ENCODE measurements around the gene HOXA5.

HOXA5 gene

DNA sequence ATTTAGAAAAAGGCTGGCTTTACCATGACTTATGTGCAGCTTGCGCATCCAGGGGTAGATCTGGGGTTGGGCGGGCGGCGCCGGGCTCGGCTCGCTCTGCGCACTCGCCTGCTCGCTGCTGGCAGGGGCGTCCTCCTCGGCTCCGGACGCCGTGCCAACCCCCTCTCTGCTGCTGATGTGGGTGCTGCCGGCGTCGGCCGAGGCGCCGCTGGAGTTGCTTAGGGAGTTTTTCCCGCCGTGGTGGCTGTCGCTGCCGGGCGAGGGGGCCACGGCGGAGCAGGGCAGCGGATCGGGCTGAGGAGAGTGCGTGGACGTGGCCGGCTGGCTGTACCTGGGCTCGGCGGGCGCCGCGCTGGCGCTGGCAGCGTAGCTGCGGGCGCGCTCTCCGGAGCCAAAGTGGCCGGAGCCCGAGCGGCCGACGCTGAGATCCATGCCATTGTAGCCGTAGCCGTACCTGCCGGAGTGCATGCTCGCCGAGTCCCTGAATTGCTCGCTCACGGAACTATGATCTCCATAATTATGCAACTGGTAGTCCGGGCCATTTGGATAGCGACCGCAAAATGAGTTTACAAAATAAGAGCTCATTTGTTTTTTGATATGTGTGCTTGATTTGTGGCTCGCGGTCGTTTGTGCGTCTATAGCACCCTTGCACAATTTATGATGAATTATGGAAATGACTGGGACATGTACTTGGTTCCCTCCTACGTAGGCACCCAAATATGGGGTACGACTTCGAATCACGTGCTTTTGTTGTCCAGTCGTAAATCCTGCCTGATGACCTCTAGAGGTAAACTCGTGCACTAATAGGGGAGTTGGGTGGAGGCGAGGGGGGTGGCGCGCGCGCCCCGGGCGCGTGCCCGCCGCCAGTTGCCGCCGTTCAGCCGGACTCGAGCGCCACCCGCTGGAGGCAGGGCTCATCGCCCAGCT lies at the start of gene HOXA5:
Gene HOXA5, minus strand, starts transcription at position 659 of the 927 bp plus-strand sequence. Its CDS starts 74 bp downstream, at position 585.
- DNase-seq (ENCODE audit: low read depth in 2 of 2) = no peak

DNA sequence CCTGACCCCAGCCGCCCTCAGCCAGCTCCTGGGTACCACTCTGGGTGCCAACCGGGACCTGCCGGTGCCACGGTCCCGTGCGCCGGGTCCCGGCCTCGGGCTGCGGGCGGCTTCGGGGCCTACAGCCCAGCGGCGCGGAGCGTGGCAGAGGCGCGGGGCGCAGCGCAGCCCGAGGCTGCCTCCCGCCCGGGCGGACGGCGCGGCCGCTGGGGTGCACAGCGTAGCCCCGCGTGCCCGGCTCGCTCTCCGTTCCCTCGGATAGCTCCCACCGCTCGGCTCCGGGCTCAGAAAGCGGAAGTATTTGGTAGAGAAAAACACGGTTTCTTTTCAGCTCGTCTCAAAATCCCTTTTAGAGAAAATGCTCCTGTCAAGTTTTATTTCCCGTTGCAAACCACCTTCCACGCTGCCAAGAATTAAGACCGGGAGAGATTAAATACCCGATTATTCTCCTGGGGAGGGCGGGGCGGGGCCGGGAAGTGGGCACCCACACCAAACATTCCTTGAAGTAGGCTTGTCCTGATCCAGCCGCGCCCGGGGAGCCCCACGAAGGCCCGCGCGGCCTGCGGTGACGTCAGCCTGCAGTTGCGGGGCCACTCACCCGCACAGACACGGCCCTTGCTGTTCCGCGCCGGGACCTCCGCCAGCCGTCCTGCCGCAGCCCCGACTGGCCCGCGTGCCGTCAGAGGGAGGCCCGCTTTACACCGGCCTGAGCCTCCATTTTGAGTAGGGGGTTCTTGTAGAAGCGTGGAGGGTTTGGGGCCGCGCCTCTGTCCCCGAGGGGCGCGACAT lies 49.3 kb upstream of the HOXA5 start:
- DNase-seq (ENCODE audit: low read depth in 2 of 2) = no peak

DNA sequence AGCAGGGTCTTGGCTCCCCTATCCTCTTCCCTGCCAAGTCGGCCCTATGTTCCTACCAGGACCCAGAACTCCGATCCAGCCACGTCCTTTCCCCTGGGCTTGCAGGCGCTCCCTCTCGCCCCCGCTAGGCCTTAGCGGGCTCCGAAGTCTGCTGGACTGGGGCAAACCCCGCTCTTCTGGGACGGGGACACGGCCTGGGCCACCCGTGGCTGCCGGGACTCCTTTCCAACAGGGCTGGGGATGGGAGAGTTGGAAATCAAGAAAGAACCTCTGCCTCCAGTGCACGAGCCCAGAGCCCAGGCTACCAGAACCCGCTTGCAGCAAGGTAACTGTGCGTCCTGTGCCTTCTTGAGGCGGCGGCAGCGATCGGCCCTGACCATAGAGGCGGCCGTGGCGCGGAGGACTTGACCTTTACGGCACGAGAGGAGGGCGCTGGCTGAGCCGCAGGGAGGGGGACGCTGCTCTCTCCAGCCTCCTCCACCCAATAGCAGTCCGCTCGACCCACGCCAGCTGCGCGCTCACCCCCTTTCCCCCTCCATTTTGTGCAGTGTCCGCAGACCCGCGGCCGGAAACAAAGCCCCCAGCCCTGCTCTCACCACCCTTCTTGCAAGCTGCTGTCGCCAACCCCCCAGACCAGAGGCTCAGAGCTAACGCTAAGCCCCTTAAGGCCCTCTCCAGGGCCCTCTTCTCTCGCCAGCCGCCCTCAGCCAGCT lies 48.5 kb upstream of the HOXA5 start:
- DNase-seq (ENCODE audit: low read depth in 2 of 2) = no peak

DNA sequence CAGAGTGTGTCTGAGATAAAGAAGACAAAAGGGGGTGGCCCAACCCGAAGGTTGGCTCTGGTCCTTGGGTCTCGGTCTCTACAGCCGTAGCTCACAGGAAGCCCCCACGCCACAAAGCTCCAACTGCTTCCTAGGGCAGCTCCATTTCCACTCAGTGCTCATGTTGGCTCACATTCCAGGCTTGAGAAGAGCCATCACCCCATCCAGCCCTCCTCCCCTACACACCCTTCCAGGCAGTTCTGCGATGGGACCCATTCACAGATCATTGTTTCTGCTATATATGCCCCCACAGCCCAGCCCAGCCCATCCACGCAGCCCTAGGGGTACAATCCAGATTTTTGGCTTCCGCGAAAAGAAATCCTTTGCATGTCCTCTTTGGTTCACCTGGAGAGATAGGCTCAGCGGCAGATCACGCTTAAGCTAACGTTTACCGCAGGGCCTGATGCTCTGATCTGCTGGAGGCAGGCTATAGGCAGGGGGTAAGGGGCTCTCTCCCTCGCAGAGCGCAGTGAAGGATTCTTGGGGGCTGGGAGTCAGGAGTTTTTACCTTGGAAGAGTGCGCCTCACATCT lies 47.8 kb upstream of the HOXA5 start:
- DNase-seq (ENCODE audit: low read depth in 2 of 2) = no peak

DNA sequence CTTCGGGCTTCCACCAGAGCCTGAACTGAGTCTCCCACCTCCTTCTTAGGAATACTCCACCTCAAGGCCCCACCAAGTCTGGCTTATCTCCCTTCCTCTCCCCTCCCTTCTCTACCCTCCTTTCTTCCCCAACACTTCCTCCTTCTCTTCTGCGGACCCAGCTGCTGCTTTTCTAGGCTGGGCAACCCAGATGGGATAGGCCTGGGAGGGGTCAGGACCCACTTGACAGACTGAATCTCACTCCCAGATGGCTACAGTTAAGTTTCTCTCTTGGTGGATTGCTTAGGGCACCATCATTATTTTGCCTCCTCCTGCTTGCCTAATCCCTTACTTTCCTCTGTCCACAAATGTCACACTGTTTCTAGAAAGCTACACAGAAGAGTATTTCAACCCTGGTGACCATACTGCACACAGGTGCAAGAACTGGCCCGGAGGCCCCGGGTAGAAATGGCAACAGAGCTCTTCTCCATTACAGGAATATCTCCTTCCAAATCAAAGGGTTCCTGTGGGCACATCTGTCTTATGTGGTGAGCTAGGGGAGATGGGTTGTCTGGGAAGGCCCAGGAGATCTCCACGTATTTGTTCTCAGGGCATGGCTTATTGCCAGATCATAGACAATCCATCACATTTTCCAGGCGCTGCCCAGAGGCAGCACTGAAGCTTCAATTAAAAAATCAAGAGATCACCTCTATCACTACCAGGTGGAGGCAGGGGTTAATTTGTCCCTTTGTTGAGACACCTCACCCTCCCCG lies 46.7 kb upstream of the HOXA5 start:
- no peak for DNase-seq (ENCODE audit: low read depth in 2 of 2)

DNA sequence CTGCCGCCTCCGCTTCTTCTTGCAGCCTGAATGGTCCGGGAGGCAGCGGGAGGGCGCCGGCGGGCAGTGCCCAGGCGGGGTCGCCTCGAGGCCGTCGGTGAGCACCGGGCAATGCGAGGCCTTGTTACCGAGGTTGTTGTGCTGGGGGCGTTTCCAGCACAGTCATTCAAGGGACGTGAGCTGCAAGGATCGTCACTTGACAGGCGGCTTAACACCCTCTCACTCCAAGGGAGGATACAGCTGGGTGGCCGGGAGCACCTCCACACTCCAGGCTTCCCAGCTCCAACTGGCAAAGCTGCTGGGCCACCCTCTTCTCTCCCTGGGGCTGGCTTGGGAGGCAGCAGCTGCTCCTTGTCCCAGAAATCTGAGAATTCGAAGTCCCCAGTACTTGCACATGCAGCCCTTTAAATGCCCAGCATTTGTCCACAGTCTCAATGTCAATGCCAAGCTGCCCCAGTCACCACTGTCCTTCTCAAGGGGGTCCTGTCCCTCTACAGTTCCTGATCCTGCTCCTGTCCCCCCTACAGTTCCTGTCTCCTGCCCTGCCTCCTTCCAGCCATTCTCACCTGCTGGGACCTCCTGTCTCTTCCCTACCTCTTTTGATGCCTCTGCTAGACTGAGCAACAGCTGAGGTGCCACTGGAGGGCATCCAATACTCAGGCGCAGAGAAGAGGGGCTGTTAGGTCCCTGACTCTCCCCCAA lies 46.0 kb upstream of the HOXA5 start:
- DNase-seq (ENCODE audit: low read depth in 2 of 2) = no peak

DNA sequence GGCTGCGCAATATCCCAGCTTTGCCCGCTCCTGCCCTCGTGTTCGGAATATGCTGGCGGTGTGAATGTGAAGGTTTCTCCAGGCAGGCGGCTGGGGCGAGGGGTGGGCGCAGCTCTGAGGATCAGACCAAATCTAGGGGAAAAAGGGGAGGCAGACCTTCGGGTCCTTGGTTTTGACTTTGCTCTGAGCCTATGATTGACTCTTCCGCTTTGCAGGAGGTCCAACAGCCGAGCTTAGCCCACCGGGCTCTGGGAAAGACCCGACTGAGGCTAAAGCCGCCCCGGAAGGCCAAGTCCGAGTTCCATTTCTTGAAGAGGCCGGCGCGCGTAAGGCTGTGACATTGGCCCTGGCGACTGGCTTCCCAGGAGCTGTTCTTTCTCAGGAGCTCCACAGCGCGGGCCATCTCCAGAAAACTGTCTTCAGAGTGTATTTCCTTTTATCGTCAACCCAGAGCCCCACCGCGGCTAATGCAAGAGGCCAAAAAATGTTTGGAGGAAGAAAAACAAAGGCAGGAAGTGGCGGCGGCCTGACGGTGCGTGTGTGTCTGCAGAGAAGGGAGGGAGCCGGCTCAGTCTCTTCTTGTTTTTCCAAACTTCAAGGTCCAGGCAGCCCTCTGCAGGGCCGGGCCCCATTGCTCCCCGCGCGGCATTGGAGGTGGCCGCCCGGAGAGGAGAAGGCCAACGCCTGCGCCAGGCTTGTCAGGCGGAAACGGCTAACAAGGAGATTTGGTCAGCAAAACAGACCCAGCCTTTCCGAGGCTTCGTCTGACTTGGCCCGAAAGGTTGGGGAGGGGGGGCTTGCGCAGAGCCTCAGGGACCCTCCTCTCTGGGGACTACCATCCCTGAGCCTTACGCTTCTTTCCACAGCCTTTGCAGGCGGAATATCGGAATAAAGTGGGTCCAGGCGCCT lies 45.2 kb upstream of the HOXA5 start:
- no peak for DNase-seq (ENCODE audit: low read depth in 2 of 2)

DNA sequence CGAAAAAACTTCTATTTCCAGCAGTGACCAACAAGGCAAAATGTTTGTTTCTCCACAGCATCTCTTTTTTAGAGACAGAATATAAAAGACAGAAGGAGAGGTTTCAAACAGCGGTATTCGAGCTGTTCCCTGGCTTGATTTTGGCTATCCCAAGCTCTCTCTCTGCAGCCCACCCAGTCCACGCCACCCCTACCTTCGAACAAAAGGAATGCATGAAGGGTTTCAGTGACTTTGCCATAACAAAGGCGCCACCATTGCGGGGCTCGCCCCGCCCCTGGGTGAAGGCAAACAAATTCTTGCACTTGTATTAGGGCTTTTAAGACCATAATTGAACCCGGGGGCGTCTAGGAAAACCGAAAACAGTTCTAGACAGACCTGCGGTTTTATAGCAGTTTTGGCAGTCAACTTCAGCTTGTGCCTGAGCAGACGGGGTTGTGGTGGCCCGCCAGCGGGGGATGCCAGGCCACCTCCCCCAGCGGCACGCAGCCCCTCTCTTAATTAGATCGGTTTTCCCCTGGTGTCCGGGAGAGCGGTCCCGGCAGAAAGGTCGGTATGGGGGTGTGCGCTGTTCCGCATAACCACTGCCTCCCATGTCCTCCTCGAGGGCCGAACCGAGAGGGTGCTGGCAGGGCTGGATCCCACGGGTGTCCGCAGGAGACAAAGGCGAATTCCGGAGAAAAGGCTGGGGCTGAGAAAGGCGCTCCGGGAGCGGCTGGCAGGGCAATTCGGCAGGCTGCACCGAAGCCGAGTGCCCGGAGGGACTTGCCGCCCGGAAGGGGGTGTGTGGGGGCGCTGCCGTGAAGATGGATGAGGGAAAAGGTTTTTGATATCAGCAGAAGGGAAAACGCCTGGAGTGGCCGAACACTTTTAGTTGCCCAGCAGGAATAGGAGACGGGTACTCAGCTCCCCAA lies 44.2 kb upstream of the HOXA5 start:
- DNase-seq (ENCODE audit: low read depth in 2 of 2) = no peak

DNA sequence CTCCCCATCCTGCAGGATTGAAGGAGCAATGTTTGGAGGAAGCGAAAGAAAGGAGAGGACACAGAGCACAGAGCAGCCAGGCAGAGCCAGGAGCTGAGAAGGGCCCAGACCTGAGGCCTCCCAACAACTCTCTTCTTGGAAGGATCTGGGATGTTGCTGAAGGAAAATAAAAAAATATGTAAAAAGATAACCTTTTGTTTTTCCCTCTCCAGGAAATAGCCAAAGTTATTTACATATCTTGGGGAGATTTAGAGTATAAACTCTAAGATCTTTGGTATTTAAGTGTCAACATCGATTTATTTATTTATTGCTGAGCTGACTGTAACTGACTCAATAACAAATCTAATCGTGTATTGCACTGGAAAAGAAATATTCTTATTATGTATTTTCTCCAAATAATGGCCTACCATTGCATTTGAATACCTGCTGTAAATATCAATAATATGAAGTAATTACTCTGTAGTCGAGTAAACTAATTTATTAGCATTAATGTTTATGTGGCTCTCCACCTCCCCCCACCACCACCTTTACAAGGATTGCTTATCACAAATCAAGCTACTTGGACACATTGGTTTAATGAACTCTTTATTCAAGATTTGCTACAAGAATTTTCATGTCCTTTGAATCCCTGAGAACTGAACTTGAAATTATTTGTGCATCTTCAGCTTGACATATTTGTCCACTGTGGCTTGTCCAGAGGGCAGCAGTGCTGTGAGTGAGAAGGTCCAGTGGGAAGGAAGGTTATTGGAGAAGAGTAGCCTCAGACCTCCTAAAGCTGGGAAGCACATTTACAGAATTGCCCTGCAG lies 43.4 kb upstream of the HOXA5 start:
- no peak for DNase-seq (ENCODE audit: low read depth in 2 of 2)

DNA sequence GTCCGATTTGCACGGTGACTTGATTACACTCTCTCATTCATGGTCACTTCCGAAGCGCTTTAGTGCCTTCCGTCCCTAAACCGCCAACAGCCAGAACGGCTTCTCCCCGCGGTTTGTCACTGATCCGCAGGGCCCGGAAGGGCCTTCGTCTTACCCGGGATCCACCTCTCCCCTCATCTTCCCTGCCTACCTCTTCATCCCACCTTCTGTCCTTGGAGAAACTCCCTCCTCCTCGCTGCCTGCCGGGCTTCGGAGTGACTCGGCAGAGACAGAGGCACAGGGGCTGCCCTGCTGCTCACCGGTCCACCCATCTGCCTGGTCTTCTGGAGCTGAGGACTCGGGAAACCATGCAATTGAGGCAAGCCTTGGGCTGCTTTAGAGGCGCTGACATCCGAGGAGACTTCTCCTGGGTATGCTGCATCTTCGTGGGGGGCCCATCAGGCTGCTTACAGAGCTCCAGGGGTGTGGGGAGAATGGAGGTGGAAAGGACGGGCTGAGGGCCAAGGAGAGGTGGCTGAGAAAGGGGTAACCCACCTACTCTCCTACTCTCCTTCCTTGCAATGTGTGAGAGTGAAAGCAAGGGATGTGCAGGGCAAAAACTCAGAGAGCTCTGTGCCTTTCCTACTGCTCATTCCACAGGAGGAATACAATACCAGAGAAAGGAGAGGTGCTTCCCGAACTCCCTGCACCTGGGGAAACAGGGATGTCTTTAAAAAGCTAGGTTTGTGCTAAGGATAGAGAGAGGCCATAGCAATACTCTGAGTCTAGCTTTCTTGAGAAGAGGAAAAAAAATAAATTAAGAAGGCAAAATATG lies 42.6 kb upstream of the HOXA5 start:
- no peak for DNase-seq (ENCODE audit: low read depth in 2 of 2)

DNA sequence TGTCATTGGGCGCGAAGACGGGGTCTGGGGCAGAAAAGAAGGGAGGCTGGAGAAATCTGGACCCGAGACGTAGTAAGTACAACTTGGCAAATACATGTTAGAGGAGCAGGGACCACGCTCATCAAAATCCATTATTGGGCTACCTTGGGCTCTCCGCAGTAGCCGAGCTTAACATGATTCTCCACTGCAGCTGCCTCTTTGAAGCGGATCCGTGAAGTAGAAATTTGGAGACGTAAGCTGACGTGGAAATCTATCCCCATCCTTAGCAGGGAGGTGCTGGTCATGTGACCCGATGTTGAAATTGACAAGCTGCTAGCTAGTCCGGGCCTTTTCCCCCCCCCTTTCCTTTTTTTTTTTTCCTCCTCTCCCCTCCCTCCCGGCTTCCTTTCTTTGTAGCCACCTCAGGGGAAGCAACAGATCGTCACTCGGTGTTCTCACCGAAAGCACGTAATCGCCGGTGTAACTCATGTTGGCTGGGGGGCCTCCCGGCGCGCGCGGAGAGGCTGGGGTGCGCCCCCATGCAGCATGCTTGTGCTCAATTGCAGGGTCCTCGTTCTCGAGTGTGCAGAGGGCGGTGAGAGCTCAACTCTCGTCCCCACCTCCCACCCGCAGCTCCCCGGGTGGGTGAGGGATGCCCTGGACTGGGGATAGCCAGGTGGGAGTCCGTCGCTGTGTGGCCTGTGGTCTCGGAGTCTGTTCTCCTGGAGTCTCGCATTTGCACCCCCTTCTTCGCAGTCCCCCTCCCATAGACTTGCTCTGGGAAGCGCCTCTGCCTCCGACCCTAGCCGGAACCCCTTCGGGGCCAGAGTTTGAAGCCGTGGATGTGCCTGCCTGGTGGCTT lies 41.8 kb upstream of the HOXA5 start, which contains the start of gene HOXA11:
Gene HOXA11, minus strand, starts transcription at position 220 of the 841 bp plus-strand sequence. Its CDS starts 88 bp downstream, at position 132.
- DNase-seq (ENCODE audit: low read depth in 2 of 2) = no peak

DNA sequence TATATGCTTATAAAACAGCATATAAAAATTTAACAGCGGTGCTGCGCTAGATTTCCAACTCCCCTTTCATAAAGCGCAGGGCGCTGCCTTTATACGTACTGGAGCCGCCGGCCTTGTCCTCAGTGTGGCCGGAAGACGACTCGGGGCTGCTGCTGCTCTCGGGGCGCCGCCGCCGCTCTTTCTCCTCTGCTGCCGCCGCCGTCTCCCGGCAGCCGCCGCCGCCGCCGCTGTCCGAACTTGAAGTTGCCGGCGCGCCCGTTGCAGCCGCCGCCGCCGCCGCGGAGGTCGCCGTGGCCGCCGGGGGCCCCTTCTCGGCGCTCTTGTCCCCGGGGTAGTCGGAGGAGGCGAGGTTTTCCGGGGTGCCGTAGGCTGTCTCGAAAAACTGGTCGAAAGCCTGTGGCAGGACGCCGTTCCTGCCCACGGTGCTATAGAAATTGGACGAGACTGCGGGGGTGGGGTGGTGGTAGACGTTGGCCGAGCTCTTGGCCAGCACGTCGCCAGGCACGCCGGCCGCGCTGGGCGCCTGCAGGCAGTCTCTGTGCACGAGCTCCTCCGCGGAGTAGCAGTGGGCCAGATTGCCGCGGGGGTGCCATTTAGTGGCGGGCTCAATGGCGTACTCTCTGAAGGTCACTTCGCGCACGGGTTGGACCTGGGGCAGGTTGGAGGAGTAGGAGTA lies 41.0 kb upstream of the HOXA5 start:
- DNase-seq (ENCODE audit: low read depth in 2 of 2) = no peak

DNA sequence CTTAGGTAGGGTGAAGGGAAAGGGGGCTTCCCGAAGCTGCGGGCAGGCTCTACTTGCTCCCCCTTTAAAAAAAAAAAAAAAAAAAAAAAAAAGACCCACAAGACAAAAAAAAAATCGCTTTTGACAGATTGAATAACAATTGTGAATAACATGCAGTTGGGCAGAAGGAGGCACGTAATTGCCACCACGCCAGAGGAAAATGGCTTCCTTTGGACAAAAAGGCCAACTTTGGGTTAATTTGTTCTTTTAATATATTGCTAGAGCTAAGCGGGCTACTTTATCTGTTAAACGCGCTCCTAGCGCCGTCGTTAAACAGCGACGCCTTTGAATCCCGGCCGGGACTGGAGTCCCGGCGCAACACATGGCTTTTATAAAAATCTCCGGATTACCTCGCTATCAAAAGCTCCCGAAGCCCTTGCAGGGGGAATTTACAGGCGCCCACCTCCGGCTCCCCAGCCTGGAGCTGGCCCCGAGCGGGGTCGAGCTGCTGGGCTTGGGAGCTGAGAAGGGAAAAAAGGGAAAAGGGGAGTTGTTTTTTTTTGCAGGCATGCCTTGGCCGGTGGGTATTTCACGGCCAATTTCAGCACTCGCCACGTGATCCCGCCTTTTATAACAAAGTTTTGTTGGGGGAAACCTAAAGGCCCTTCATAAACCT lies 40.3 kb upstream of the HOXA5 start:
- DNase-seq (ENCODE audit: low read depth in 2 of 2) = no peak
